PC-3 (cell line): ENCODE data around the gene CYP27C1. TPM values are rescaled to one million over a fixed set of nuclear protein-coding genes. Genes with fewer than 3 reads are reported as not detected.

ENCODE experiments used
- ATAC-seq: fragments of 200-7000 bp; cut with Tn5 transposase; 2 replicates; pipeline ENCODE4 v1.9.1; 2020; ENCODE audit warnings: mild to moderate bottlenecking, moderate library complexity
- BruUV-seq: library from RNA; stranded (reverse); fragments of 400-500 nt; replicated peaks from 2 replicates; lab custom pipeline; 2021; lab: Mats Ljungman, UMichigan
- CTCF ChIA-PET: fragments of 300-600 bp; sonication (Branson Sonifier 250); formaldehyde crosslinking; loops from one replicate; lab custom pipeline; 2022; ENCODE audit warnings: antibody characterized with exemption; lab: Charles Lee
- POLR2A ChIA-PET: fragments of 300-600 bp; sonication (Branson Sonifier 250); formaldehyde crosslinking; loops from one replicate; lab custom pipeline; 2022; ENCODE audit warnings: antibody characterized with exemption; ENCODE audit not compliant: unreplicated experiment; lab: Charles Lee
- DNase-seq: peaks from one replicate; pipeline ENCODE4 v3.0.0-alpha.2; 2015
- H2AFZ ChIP-seq: fragments of 300-600 bp; sonication (generic); 2 replicates; pipeline ENCODE4 v1.6.0; 2016; ENCODE audit warnings: antibody characterized with exemption, low read length
- H3F3A ChIP-seq: fragments of 300-600 bp; sonication (generic); one replicate; pipeline ENCODE4 v1.6.0; 2017; ENCODE audit warnings: antibody characterized with exemption, low read length, control low read depth, mild to moderate bottlenecking; ENCODE audit not compliant: unreplicated experiment
- H3K27ac ChIP-seq: fragments of 300-600 bp; sonication (generic); 2 replicates; pipeline ENCODE4 v1.5.1; 2016; ENCODE audit warnings: mild to moderate bottlenecking, low read length
- H3K27me3 ChIP-seq: fragments of 300-600 bp; sonication (generic); 2 replicates; pipeline ENCODE4 v1.6.1; 2016; ENCODE audit warnings: low read length, mixed read lengths
- H3K36me3 ChIP-seq: fragments of 300-600 bp; sonication (generic); 2 replicates; pipeline ENCODE4 v1.6.1; 2016; ENCODE audit warnings: low read depth, mixed run types, low read length, mixed read lengths
- H3K4me1 ChIP-seq: fragments of 300-600 bp; sonication (generic); 2 replicates; pipeline ENCODE4 v1.5.1; 2016; ENCODE audit warnings: low read length; ENCODE audit not compliant: insufficient read depth
- H3K4me2 ChIP-seq: fragments of 300-600 bp; sonication (generic); 2 replicates; pipeline ENCODE4 v1.6.0; 2016; ENCODE audit warnings: low read length
- H3K4me3 ChIP-seq: fragments of 300-600 bp; sonication (generic); 2 replicates; pipeline ENCODE4 v1.5.1; 2016; ENCODE audit warnings: mild to moderate bottlenecking, low read length, mixed read lengths
- H3K79me2 ChIP-seq: fragments of 300-600 bp; sonication (generic); 2 replicates; pipeline ENCODE4 v1.6.1; 2017; ENCODE audit warnings: low read length, mixed read lengths
- H3K9ac ChIP-seq: fragments of 300-600 bp; sonication (generic); 2 replicates; pipeline ENCODE4 v1.6.0; 2016; ENCODE audit warnings: mild to moderate bottlenecking, low read length
- H3K9me2 ChIP-seq: fragments of 300-600 bp; sonication (generic); replicated peaks from 2 replicates; pipeline ENCODE4 v1.6.1; 2016; ENCODE audit warnings: mixed run types, low read length, mixed read lengths
- H3K9me3 ChIP-seq: fragments of 300-600 bp; sonication (generic); 2 replicates; pipeline ENCODE4 v1.6.1; 2016; ENCODE audit warnings: low read length, mixed read lengths
- H4K20me1 ChIP-seq: fragments of 300-600 bp; sonication (generic); 2 replicates; pipeline ENCODE4 v1.6.1; 2016; ENCODE audit warnings: low read length, mixed read lengths
- CTCF ChIP-seq: fragments of 300-600 bp; sonication (generic); conservative IDR thresholded peaks from 2 replicates; pipeline ENCODE4 v1.5.1; 2017; ENCODE audit warnings: antibody characterized with exemption, low read depth, mild to moderate bottlenecking, low read length
- EZH2 ChIP-seq: fragments of 300-600 bp; sonication (generic); IDR thresholded peaks from one replicate; pipeline ENCODE4 v1.6.1; 2017; ENCODE audit warnings: antibody characterized with exemption, mild to moderate bottlenecking, low read length; ENCODE audit not compliant: unreplicated experiment
- EZH2phosphoT487 ChIP-seq: fragments of 300-600 bp; sonication (generic); IDR thresholded peaks from 2 replicates; pipeline ENCODE4 v1.6.1; 2018; ENCODE audit warnings: mild to moderate bottlenecking, antibody characterized with exemption, low read length, borderline replicate concordance
- intact Hi-C: fragments of 100-400 bp; cut with micrococcal nuclease; formaldehyde crosslinking; loops from 2 replicates; pipeline ENCODE4 v1.9.0; 2023
- total RNA-seq: library from RNA; depleted of rRNA; stranded (reverse); fragments of >200 nt; gene quantifications from 2 replicates; pipeline ENCODE4 v1.2.3, GENCODE V29; 2014

CYP27C1 gene
- total RNA-seq, 1 experiment from 2014 or later = 0.36 TPM

GRCh38 chr2:127146071-127146725 is 73.9 kb downstream of the CYP27C1 start:
- H3K9me3 ChIP-seq = no peaks in the 10 kb centered on the region
- no peaks in the 10 kb centered on the region for H3K9me2 ChIP-seq
- no peaks in the 10 kb centered on the region for H3K36me3 ChIP-seq
- DNase-seq (no peak), ATAC-seq (no peak)
- intact Hi-C loops = no loop called here
- no peaks in the 10 kb centered on the region for H3F3A ChIP-seq
- no TSS peak for BruUV-seq
- ChIA-PET POLR2A (no interaction called here), CTCF (no interaction called here)
- TF ChIP-seq EZH2 (no peak), EZH2phosphoT487 (no peak), CTCF (no peak)
- peaks cover 34% of the 10 kb centered on the region for H3K4me1 ChIP-seq
- H4K20me1 ChIP-seq = no peaks in the 10 kb centered on the region
- no peaks in the 10 kb centered on the region for H3K27me3 ChIP-seq
- H3K4me3 ChIP-seq = no peak overlapping the region
- no peak overlapping the region for H3K9ac ChIP-seq
- no peak overlapping the region for H2AFZ ChIP-seq
- H3K79me2 ChIP-seq = no peaks in the 10 kb centered on the region
- no peak overlapping the region for H3K4me2 ChIP-seq
- no peak overlapping the region for H3K27ac ChIP-seq

DNA sequence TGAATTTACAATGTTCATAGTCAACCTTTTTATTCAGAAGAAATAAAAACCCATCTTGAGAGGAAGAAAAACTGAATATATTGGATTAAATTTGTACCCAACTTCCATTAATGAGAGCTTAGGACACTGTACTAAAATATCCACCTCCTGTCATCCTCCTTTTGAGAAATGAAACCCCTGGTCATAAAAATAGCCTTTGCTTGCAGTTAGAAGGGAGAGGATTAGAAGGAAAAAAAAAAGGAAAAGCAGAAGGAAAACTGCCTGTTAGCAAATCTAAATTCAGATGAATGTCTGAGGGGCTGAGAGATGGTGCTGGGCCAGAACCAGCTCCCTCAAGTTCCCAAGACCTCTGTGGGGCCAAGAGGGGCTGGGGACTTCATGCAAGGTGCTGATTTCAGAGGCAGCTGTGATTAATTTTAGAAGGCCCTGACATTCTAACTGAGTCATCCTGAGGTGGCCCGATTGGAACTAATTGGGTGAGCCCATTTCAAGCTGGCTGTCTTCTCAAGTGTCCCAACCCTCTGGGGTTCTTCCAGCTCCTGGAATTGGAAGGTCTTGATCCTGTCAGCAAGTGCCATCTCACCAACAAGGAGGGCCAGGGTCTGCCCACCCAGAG is 74.7 kb downstream of the CYP27C1 start:
- BruUV-seq = no TSS peak
- POLR2A ChIA-PET = no interaction called here
- TF ChIP-seq EZH2 (no peak), CTCF (no peak), EZH2phosphoT487 (no peak)
- H4K20me1 ChIP-seq = no peaks in the 10 kb centered on the region
- H3K9ac ChIP-seq = no peak overlapping the region
- H3K79me2 ChIP-seq = no peaks in the 10 kb centered on the region
- DNase-seq (peak; percentile 37), ATAC-seq (peak; percentile 35; the same call in 1 of the 2 replicates)
- no peak overlapping the region for H3K27ac ChIP-seq
- H2AFZ ChIP-seq = peak overlapping the region; percentile 9; the same call in 1 of the 2 replicates
- H3K9me2 ChIP-seq = no peaks in the 10 kb centered on the region
- no peak overlapping the region for H3K4me3 ChIP-seq
- intact Hi-C loops = no loop called here
- CTCF ChIA-PET = no interaction called here
- no peaks in the 10 kb centered on the region for H3F3A ChIP-seq
- no peaks in the 10 kb centered on the region for H3K27me3 ChIP-seq
- H3K36me3 ChIP-seq = no peaks in the 10 kb centered on the region
- H3K9me3 ChIP-seq = no peaks in the 10 kb centered on the region
- peaks cover 34% of the 10 kb centered on the region for H3K4me1 ChIP-seq
- H3K4me2 ChIP-seq = no peak overlapping the region
